Measurements from ENCODE around the gene PGGT1B.

- TF ChIP-seq CTCF (IDR thresholded peaks at IDR 0.05): no peak
- no peak for TF ChIP-seq POLR2A (IDR thresholded peaks at IDR 0.05)
Observed at GRCh38 chr5:115257981-115258380, 4.7 kb downstream of the PGGT1B start.
